GM21390 (cell line): ENCODE data around the gene TP53BP2.
"Not testable (repeated sequence)": the region's sequence is repeated elsewhere in the genome, so short reads cannot be mapped to it uniquely, and the experiment has no call there.

Experiments used
- ATAC-seq: cut with Tn5 transposase; IDR thresholded peaks from one replicate; pipeline ENCODE4 v1.9.1; 2021; ENCODE audit not compliant: unreplicated experiment

The TP53BP2 gene

DNA sequence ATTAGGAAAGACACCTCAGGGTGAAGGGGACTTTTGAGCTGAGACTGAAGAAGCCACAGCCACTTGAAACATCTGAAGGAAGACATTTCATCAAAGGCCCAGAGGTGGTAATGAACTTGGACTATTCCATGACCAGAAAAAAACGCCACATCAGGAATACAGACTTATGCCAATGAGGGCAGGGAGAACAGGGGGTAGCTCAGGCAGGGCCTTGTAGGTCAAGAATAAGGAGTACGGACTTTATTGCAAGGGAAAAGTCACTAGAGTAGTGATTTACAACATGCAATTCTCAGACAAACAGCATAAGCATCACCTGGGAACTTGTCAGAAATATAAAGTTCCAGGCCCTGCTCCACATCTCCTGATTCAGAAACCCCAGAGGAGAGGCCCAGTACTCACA is 11.8 kb downstream of the TP53BP2 start:
- no peak for ATAC-seq

DNA sequence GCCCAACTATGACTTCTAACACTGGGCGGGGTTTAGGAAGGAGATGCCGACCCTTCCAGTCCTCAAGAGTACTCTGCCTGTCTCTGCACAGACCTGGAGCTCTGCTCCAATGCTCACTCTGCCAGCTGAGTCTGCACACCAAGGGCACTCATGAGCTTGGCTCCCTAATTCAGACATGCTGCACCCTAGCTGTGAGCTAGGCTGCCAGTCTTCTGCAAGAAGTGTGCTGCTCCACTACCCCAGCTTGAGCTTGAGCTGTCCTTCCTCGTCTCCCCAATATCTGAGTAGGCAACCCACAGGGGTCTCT is 13.2 kb downstream of the TP53BP2 start:
- no peak for ATAC-seq

DNA sequence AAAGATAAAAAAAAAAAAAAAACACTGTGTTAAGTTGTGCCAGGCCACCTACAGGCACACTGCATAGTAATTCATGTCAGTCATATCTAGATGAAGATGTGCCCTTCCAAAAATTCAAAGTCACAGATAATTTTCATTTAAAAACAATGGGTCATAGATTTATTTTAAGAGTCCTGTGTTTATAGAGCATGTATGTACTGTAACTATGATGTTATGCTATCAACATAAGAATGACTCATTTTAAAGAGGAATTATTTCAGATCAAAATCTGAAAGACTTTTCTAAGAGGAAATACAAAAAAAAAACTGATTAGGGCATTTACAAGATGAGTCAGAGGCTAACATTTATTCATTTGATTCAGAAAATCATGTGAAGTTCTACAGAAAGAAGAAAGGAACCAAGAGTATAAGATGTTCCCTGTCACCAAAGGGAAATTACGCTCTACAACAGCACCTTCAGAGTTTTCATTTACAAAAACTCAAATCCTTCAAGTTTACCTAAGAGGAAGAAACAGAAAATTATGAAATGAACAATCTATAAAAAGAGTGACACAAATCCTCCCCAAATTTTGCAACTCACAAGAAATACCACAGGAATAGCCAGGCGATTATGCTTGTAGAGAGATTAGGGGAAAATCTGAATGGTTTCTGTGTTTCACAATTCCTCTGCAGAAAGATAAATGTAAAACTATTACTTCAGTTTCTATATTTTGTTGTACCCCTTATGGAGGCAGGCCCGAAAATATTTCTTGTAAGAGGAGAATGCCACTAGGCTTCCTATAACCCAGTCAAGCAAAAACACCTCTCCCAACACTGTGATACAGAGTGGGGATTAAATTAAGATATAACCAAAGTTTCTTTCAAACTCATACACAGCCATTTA is 13.8 kb downstream of the TP53BP2 start:
- no peak for ATAC-seq

DNA sequence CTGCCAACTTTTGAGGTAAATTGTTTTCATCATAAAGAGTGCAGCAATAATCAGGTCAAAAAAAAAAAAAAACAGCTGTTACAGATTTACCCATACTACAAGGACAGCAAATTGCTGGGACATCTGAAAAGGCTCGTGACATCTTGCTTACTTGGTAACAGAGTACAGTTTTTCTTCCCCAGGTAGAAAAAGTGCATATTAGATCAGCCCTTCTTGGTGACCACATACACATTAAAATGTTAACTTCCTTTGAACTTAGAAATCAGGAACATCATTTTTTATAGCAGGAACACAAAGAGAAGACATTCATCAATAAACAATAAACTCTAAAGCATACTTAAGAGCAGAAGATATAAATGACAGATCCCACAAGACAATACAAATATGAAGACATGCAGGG is 16.1 kb downstream of the TP53BP2 start:
- ATAC-seq: no peak

DNA sequence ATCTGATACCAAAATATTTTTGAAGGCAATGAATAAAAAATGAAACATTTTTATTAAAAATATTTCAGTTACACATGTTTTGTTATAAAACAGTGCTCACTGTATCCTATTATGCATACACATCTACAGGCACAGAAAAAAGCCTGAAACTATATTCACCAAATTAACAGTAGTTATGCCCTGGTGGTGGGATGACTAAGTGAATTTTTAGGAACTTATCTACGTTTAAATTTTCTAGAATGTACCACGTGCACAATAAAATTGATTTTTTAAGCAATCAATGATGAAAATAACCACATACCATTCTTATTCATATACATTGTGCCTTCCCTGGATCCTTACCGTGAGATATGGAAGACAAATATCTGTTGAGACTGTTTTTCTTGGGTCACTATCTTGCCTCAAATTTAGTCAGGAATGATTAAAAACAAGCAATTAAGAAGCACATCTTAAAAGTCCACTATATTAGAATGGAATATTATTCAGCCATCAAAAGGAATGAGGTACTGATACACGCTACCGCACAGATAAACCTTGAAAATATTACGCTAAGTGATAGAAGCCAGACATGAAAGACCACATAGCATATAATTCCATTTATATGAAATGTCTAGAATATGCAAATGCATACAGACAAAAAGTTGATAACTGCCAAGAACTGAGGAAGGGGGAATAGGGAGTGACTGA is 17.4 kb downstream of the TP53BP2 start:
- ATAC-seq: no peak

DNA sequence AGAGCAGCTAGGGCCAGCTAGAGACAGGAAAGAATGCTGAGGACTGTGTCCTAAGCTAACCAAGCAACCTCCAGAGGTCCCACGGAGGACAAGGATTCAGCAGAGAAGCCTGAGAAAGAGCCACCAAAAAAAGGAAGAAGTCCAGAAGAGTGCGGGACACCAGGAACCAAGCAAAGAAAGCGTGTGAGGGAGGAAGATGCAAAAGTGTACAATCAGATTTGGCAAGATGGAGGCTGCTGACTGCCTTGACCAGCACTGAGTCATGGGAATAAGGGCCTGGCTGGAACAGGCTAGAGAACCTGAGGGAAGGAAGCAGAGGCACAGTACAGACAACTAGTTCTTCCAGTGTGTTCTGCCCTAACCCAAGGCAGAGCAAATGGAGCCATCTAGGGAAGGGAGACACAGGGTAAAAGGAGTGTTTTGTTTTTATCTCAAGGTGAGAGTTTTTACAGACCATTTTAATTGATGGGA is 18.5 kb downstream of the TP53BP2 start:
- no peak for ATAC-seq

DNA sequence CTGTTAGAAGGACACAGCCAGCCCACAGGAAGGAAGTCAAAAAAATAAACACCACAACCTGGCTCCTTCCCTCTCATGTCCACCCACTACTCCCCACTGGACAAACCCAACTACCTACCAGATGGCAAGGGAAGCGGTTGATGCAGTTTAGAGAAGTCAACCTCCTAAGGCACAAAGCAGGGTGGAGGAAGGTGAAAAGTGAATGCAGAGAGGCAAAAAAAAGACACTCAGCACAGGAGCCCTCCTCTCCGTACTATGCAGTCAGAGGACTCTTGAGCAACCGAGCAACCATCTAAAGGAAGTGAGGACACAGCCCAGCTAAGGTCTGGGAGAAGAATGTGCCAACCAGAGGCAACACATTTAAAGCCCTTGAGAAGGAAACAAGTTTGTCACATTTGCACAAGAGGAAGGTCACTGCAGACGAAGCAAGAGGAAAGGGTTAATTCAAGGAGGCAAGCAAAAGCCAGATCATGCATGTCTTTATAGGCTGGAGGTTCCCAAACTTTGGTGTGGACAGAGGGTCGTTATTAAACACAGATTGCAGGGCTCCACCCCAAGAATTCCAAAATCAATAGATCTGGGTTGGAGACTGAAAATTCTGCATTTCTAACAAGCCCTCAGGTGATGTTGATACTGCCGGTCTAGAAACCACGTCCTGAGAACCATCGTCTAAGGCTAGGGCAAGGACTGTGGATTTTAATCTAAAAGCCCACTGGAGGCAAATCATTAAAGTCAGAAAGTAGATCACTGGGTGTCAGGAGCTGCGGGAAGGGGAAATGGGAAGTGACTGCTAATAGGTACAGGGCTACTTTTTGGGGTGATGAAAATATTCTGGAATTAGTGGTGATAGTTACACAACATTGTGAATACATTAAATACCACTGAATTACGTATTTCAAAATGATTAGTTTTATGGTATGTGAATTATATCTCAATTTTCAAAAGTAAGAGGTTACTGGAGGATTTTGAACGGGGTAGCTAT is 19.7 kb downstream of the TP53BP2 start:
- no peak for ATAC-seq

DNA sequence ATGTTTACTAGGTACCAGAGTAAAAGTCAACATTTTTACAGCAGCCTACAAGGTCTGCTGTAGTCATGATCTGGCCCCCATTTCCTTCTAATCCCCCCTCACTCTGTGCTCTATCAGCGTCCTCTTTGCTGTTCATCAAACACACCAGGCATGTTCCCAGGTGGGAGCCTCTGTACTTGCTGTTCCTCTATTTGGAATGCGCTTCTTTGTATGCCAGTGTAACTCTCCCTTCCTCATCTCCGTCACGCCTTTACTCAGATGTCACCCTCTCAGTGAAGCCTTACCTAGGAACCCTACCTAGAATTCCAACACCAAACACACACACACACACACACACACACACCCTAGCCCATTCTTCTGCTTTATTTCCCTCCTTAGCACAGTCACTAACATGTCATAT is 21.0 kb downstream of the TP53BP2 start:
- no peak for ATAC-seq

DNA sequence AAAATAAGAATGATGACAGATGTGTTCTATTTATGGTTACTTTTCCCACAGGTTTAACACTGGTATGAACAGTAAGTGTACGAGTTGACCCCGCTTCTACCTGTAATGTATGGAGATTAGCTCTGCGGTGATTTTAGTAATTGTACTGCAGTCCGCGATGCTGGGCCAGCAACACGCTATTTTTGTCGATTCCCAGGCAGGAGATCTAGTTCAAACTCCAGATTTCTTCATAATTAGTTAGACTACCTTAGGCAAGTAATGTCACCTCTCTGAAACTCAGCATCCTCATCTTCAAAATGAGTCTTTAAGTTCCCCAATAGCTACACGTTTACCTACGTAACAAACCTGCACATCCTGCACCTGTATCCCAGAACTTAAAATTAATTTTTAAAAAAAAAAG is 21.5 kb downstream of the TP53BP2 start:
- ATAC-seq: no peak

DNA sequence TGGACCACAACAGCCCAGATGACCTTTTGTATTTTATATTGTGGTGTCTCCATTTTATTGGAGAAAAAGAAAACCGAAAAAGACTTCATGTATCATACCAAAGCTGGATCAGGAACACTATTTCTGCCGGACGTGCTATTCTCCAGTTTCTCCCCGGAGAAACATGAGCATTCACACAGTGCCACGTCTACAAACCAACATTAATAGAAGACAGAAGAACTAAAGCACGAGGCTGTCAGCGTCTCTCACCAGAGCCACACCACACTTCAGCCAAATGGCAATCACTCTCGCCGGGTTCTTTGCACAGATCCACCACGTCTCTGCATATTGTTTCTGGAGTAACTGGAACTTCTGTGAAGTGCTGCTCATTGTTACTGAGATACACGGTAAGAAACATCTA is 24.8 kb downstream of the TP53BP2 start:
- ATAC-seq: no peak

DNA sequence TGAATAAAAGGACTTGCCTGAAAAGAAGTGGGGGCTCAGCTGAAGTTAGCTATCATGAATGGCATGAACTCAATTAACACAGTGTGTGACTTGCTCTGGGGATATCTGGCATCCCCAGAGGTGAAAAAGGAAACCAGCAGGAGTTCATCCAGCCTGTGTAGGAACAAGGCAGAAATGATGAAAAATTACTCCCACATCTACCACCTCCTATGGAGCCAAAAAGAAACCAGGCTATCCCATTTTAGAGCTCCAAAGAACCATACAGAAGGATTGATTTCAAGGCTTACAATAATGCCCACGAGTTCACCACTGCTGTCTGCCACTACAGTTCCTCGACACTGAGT is 25.3 kb downstream of the TP53BP2 start:
- ATAC-seq: no peak

DNA sequence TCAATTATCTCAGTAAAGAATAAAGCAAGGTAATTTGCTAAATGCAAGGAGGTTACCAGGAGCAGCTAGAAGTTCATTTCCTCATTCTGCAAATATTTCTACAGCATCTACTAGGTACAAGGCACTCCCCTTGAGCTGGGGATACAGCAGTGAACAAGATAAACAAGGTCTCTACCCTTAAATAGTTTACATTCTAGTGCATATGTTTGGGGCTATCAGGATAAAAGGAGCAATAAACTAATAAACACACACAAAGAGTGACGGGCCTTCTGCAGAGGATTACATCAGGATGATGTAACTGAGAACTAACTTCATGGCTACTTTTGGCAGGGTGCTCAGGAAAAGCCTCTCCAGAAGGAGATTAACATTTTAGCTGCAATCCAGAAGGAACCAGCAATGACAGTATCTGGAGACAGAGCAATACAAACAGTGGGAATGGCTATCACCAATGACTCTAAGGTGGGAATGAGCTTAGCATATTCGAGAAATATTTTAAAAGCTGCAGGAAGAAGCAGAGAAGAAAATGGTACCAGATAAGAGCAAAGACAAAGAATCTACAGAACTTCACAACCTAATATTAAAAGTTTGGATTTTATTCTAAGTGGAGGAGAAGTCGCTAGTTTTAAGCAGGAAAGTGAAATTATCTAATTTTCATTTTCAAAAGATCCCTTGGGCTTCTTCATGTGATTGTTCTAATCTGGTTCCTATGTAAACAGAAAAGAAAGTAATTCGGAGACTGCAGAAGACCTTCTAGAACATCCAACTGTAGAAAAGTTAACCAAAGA is 25.8 kb downstream of the TP53BP2 start:
- no peak for ATAC-seq

DNA sequence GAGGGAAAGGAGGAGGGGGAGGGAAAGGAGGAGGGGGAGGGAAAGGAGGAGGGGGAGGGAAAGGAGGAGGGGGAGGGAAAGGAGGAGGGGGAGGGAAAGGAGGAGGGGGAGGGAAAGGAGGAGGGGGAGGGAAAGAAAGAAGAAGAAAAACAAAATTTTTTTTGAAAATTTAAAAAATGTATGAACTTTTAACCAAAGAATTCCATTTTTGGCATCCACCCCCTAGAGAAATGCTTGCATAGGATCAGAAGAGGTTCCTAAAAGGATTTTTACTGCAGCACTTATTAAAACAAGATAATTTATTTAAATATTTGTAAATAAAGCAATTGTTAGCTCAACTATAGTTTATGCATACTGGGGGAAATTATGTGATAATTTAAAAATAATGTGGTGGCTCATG is 28.5 kb downstream of the TP53BP2 start:
- ATAC-seq: not testable (repeated sequence)

DNA sequence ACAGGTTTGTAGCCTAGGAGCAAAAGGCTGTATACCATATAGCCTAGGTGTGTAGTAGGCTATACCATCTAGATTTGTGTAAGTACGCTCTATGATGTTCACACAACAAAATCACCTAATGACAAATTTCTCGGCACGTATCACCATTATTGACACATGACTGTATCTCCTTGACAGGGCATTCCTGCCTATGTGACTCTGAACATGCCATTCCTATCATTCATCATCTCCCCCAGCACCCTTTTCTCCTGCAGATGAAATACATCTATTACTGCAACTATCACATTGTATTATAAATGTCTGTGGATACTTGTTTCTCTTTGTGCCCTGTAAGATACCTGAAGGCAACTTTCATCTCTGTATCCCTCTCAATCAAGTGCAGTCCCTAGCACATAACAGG is 29.9 kb downstream of the TP53BP2 start:
- no peak for ATAC-seq

DNA sequence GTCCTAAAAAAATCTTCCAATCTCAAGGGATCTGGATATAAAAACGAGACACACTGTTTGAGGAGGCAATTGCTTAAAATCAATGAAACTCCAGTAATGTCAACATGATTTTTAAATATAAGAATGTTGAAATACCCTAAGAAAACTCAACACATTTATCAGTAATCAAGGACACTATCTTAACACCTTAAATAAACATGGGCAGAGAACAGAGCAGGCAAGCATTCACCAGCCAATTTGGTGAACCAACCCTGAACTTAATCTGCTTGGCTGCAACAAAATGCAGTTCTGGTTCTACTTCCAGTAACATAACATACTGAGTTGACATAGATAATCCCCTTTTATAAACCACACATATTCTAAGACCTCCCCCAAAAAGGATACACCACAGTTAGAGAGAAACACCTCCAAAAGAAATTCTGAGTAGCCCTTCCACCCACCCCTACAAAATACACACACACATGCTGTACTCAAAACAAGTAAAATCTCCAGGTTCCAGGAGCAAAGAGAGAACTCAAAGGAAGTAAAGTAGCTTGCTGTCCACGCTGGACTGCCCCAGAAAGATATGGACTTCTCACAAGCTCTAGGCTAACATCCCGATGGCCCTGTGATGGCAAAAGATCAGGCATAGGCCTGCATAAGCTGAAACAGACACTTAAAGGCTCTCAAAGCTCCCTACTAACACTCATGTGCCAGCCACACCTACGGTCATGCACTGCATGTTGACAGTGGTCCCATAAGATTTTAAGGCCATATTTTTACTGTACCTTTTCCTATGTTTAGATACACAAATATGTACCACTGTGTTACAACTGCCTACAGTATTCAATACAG is 30.5 kb downstream of the TP53BP2 start:
- no peak for ATAC-seq

DNA sequence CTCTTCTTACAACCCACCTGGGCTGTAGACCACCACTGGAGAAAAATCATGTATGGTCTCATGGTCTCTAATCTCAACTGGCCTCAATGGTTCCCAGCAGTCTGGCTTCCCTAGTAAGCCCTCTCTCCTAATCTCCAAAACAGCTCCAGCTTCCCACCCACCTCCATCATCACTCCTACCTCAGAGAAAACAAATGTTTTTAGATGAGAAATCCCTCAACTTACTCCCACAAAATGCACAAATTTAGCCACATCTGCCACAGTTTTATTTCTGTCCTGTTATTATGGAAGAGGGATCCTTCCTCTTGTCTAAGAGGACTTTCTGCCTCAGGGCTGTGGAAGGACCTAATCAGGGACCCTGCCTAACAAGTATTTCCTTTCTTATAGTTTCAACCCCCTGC is 32.1 kb downstream of the TP53BP2 start:
- no peak for ATAC-seq

DNA sequence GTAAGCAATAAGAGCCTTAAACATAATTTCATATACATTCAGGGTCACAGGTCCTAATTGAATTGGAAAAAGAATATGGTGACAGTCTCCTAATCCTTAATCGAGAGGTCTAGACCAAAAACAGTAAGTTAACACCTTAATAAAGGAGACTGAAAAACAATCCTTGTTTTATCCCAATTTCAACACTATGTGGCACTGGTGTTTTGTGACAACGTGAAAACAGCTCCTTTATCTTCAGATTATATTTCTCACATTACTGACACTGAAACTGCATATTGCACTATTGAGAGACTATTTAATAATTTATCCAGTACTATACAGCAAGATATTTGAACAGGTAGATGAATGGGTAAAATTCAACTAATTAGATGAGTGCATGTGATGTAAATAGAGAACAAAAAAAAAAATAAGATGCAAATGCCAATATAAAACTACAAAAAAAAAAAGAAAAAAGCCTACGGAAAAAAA is 34.1 kb downstream of the TP53BP2 start:
- ATAC-seq: no peak

DNA sequence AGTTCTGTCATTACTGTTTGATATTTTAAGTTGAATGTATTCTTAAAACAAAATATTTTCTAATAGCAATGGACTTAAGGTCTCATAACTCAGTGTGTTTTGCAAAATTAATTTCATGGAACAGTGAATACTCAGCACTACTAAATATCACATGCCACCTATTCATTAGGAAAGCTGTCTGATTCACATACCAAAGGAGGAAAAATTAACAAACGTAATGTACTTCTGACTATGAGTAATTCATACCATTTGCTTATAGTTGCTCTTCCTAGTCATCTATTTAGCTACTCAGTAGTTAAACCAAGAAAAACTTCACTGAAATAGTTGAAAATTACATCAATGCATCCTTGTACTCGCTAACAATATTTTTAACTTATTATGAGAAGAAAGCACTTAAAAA is 35.2 kb downstream of the TP53BP2 start:
- ATAC-seq: no peak

DNA sequence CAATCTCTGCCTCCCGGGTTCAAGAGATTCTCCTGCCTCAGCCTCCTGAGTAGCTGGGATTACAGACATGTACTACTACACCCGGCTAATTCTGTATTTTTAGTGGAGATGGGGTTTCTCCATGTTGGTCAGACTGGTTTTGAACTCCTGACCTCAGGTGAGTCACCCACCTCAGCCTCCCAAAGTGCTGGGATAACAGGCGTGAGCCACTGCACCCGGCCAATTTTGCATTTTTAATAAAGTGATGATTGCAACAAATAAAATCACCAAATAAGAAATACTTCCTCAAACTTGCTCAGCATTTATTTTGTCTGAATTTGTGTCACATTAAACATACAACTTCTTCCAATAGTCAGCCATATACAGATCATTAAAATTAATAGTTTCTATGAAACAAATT is 35.8 kb downstream of the TP53BP2 start:
- ATAC-seq: not testable (repeated sequence)

DNA sequence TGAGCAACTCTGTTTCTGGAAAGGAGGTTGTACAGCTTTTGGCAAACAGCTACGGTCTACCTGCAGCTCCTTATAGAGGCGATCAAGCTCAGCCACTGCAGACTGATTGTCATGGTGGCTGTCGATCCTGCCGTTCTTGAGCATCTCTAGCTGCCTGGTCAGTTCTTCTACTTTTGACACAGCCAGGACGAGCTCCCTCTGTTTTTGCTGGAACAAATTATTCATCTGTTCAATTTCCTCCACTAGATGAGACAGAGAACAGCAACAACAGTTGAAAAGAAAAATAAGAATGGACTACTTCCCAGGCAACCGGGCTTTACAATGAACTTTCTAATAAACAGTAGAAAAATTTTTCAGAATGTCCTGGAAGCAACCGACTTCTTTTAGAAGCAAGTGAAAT is 42.5 kb downstream of the TP53BP2 start:
- ATAC-seq: no peak
